GM20000 (cell line): ENCODE results near the gene COL11A2.

Experiments
- DNase-seq: peaks from one replicate; pipeline ENCODE4 v3.0.0; 2012; ENCODE audit warnings: low spot score
- CTCF ChIP-seq: IDR thresholded peaks from 2 replicates; pipeline ENCODE4 v1.5.1; 2012; ENCODE audit warnings: mild to moderate bottlenecking, control low read depth; ENCODE audit errors: extremely low read depth, missing control alignments

Gene COL11A2

GRCh38 chr6:33172688-33173534, 19.4 kb downstream of the COL11A2 start:
- peak; percentile 70 for DNase-seq
- peak; percentile 65 for TF ChIP-seq CTCF

GRCh38 chr6:33171880-33172687, 20.2 kb downstream of the COL11A2 start:
- no peak for TF ChIP-seq CTCF
- no peak for DNase-seq

GRCh38 chr6:33171016-33171879, 21.0 kb downstream of the COL11A2 start:
- no peak for DNase-seq
- no peak for TF ChIP-seq CTCF

GRCh38 chr6:33170176-33171015, 21.9 kb downstream of the COL11A2 start:
- no peak for TF ChIP-seq CTCF
- DNase-seq = no peak

GRCh38 chr6:33169291-33170175, 22.7 kb downstream of the COL11A2 start:
- no peak for TF ChIP-seq CTCF

GRCh38 chr6:33168639-33169038, 23.6 kb downstream of the COL11A2 start:
- no peak for TF ChIP-seq CTCF
- no peak for DNase-seq

More at GRCh38 chr6:33169291-33170175, 22.7 kb downstream of the COL11A2 start:
- no peak for DNase-seq
